ENCODE results near the gene ZFYVE9.

Gene ZFYVE9

DNA sequence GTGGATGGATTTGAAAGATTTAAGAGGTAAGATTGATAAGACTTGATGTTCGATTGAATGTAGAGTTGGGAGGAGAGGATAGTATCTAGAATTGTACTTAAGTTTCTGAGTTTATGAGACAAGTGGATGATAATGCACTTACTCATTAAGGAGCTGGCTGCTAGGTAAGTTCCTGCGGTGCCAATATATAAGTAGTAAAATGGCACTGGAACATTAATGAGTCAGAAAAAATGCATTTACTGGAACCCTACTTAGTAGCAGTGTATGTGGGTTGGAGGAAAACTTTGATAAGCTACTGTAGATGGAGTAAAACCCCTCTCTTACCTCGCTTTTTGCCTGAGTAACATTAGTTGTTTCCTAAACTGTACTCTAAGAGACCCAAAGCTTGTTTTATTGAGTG, 68.2 kb downstream of the ZFYVE9 start:
- Histone ChIP-seq H3K79me2 (ENCODE audit: insufficient read depth, low read length) (no peaks in the 10 kb centered on the region), H3K4me3 (ENCODE audit: low read length, poor library complexity, severe bottlenecking) (no peak overlapping the region), H3K9me2 (replicated peaks; ENCODE audit: low read depth, low read length) (no peaks in the 10 kb centered on the region), H3F3A (ENCODE audit: low read depth) (no peaks in the 10 kb centered on the region), H3K9ac (ENCODE audit: low read depth, low read length, poor library complexity, severe bottlenecking) (no peak overlapping the region), H4K20me1 (ENCODE audit: insufficient read depth, low read length, poor library complexity, severe bottlenecking) (no peaks in the 10 kb centered on the region), H3K9me3 (ENCODE audit: insufficient read depth, low read depth, low read length) (no peaks in the 10 kb centered on the region), H3K4me2 (ENCODE audit: low read depth, low read length, poor library complexity, severe bottlenecking) (no peak overlapping the region), H3K4me1 (ENCODE audit: insufficient read depth, low read length, poor library complexity, severe bottlenecking) (no peaks in the 10 kb centered on the region), H3K36me3 (ENCODE audit: insufficient read depth, low read length) (no peaks in the 10 kb centered on the region), H2AFZ (ENCODE audit: low read length) (no peak overlapping the region), H3K27me3 (ENCODE audit: insufficient read depth, low read length, poor library complexity, severe bottlenecking) (no peaks in the 10 kb centered on the region)
- TF ChIP-seq, protein P1, sequence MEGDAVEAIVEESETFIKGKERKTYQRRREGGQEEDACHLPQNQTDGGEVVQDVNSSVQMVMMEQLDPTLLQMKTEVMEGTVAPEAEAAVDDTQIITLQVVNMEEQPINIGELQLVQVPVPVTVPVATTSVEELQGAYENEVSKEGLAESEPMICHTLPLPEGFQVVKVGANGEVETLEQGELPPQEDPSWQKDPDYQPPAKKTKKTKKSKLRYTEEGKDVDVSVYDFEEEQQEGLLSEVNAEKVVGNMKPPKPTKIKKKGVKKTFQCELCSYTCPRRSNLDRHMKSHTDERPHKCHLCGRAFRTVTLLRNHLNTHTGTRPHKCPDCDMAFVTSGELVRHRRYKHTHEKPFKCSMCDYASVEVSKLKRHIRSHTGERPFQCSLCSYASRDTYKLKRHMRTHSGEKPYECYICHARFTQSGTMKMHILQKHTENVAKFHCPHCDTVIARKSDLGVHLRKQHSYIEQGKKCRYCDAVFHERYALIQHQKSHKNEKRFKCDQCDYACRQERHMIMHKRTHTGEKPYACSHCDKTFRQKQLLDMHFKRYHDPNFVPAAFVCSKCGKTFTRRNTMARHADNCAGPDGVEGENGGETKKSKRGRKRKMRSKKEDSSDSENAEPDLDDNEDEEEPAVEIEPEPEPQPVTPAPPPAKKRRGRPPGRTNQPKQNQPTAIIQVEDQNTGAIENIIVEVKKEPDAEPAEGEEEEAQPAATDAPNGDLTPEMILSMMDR (conservative IDR thresholded peaks at IDR 0.05; ENCODE audit: low read length): no peak
- TF ChIP-seq EZH2phosphoT487 (IDR thresholded peaks at IDR 0.05; ENCODE audit: borderline replicate concordance): no peak

- H3K27me3 ChIP-seq (ENCODE audit: insufficient read depth, low read length, poor library complexity, severe bottlenecking): no peaks in the 10 kb centered on the region
- no peak overlapping the region for H3K4me3 ChIP-seq (ENCODE audit: low read length, poor library complexity, severe bottlenecking)
- no peak overlapping the region for H3K4me2 ChIP-seq (ENCODE audit: low read depth, low read length, poor library complexity, severe bottlenecking)
- H3K9me3 ChIP-seq (ENCODE audit: insufficient read depth, low read depth, low read length): peaks cover 8% of the 10 kb centered on the region; the same call in 1 of the 2 replicates
- no peaks in the 10 kb centered on the region for H3K4me1 ChIP-seq (ENCODE audit: insufficient read depth, low read length, poor library complexity, severe bottlenecking)
- no peak overlapping the region for H3K9ac ChIP-seq (ENCODE audit: low read depth, low read length, poor library complexity, severe bottlenecking)
- no peaks in the 10 kb centered on the region for H3K79me2 ChIP-seq (ENCODE audit: insufficient read depth, low read length)
- H3K36me3 ChIP-seq (ENCODE audit: insufficient read depth, low read length): peaks cover 17% of the 10 kb centered on the region; the same call in 1 of the 2 replicates
- TF ChIP-seq, protein P1 (conservative IDR thresholded peaks at IDR 0.05; ENCODE audit: low read length): no peak
- no peak for TF ChIP-seq EZH2phosphoT487 (IDR thresholded peaks at IDR 0.05; ENCODE audit: borderline replicate concordance)
- no peaks in the 10 kb centered on the region for H3K9me2 ChIP-seq (replicated peaks; ENCODE audit: low read depth, low read length)
- no peaks in the 10 kb centered on the region for H4K20me1 ChIP-seq (ENCODE audit: insufficient read depth, low read length, poor library complexity, severe bottlenecking)
- H3F3A ChIP-seq (ENCODE audit: low read depth): no peaks in the 10 kb centered on the region
- no peak overlapping the region for H2AFZ ChIP-seq (ENCODE audit: low read length)
Measured at GRCh38 chr1:52216907-52217458, 75.1 kb downstream of the ZFYVE9 start.

DNA sequence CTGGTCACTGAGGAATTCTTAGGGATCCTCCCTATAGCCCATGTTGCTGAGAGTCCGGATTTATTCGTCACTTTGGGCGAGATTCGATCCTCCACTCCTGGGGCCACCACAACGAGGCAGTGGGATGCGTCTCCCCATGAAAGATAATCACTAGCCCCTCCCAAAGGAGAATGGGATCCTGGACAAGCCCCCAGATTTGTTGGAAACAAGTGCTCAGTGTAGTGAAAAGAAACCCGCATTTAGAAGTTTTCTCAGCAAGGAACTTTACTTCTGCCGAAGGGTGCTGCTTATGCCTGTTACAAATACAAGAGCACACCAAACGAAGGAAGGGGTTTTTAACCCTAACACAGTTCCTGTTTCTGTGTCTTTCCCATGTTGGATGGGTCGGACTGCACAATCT, 83.3 kb downstream of the ZFYVE9 start:
- no peak overlapping the region for H3K9ac ChIP-seq (ENCODE audit: low read depth, low read length, poor library complexity, severe bottlenecking)

More for the DNA sequence above, 83.3 kb downstream of the ZFYVE9 start:
- H2AFZ ChIP-seq (ENCODE audit: low read length): no peak overlapping the region
- H4K20me1 ChIP-seq (ENCODE audit: insufficient read depth, low read length, poor library complexity, severe bottlenecking): no peaks in the 10 kb centered on the region
- H3K4me2 ChIP-seq (ENCODE audit: low read depth, low read length, poor library complexity, severe bottlenecking): no peak overlapping the region
- H3K79me2 ChIP-seq (ENCODE audit: insufficient read depth, low read length): no peaks in the 10 kb centered on the region
- H3K9me2 ChIP-seq (replicated peaks; ENCODE audit: low read depth, low read length): no peaks in the 10 kb centered on the region
- H3K27me3 ChIP-seq (ENCODE audit: insufficient read depth, low read length, poor library complexity, severe bottlenecking): no peaks in the 10 kb centered on the region
- H3F3A ChIP-seq (ENCODE audit: low read depth): no peaks in the 10 kb centered on the region
- no peak for TF ChIP-seq EZH2phosphoT487 (IDR thresholded peaks at IDR 0.05; ENCODE audit: borderline replicate concordance)
- TF ChIP-seq, protein P1 (conservative IDR thresholded peaks at IDR 0.05; ENCODE audit: low read length): no peak
- H3K4me3 ChIP-seq (ENCODE audit: low read length, poor library complexity, severe bottlenecking): no peak overlapping the region
- no peaks in the 10 kb centered on the region for H3K36me3 ChIP-seq (ENCODE audit: insufficient read depth, low read length)
- H3K9me3 ChIP-seq (ENCODE audit: insufficient read depth, low read depth, low read length): no peaks in the 10 kb centered on the region; the same call in 1 of the 2 replicates
- no peaks in the 10 kb centered on the region for H3K4me1 ChIP-seq (ENCODE audit: insufficient read depth, low read length, poor library complexity, severe bottlenecking)

All from Loucy (cell line).